BLaER1 treated with 17β-estradiol and CSF1 and Interleukin-3, amounts not matched to agents 10 nM and 100 nM (cell line): Measurements from ENCODE around the gene GRID2.

ENCODE experiments used
- H3K27ac ChIP-seq, 11 experiments: shearing (Covaris generic); formaldehyde crosslinking; 2 replicates each; pipeline ENCODE4 v1.8.1; 2022
- H3K27me3 ChIP-seq, 11 experiments: shearing (Covaris generic); formaldehyde crosslinking; 2 replicates each; pipeline ENCODE4 v1.8.1; 2022
- H3K36me3 ChIP-seq, 11 experiments: shearing (Covaris generic); formaldehyde crosslinking; 2 replicates each; pipeline ENCODE4 v1.8.1; 2022
- H3K4me1 ChIP-seq, 10 experiments: shearing (Covaris generic); formaldehyde crosslinking; 2 replicates each; pipeline ENCODE4 v1.8.1; 2022
- H3K4me2 ChIP-seq, 11 experiments: shearing (Covaris generic); formaldehyde crosslinking; 2 replicates each; pipeline ENCODE4 v1.8.1; 2022
- H3K4me3 ChIP-seq, 10 experiments: shearing (Covaris generic); formaldehyde crosslinking; 2 replicates each; pipeline ENCODE4 v1.8.1; 2022
- H3K9ac ChIP-seq, 11 experiments: shearing (Covaris generic); formaldehyde crosslinking; 2 replicates each; pipeline ENCODE4 v1.8.1; 2022
- H3K9me3 ChIP-seq, 11 experiments: shearing (Covaris generic); formaldehyde crosslinking; replicated peaks in 1 of 11; 2 replicates each; pipeline ENCODE4 v1.8.1; 2022
- H4K20me1 ChIP-seq, 11 experiments: shearing (Covaris generic); formaldehyde crosslinking; 2 replicates each; pipeline ENCODE4 v1.8.1; 2022
- Cebpa-rat ChIP-seq, 11 experiments: shearing (Covaris generic); IDR thresholded peaks; 2 replicates each; pipeline ENCODE4 v1.8.1; 2022

Gene GRID2

DNA sequence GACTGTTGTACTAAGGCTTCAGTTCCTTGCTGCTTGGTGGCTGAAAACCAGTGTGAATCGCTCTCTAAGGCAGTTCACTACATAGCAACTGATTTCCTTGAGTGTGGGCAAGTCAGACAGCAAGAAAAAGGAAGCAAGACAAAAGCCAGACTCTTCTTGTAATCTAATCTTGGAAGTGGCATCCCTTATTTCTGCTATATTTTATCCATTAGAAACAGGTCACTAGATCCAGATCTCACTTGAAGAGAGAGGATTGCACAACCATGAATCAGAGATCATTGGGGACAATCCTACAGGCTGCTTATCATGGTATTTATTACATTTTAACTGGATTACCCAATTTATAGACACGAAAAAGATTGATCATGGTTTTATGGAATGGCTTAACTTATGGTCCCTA, 684.5 kb downstream of the GRID2 start:
- Histone ChIP-seq H3K27me3 (no peaks in the 10 kb centered on the region), H3K36me3 (no peaks in the 10 kb centered on the region), H3K4me3 (no peak overlapping the region), H3K4me2 (no peak overlapping the region), H3K9ac (no peak overlapping the region), H3K27ac (no peak overlapping the region), H3K9me3 (no peaks in the 10 kb centered on the region), H3K4me1 (no peaks in the 10 kb centered on the region), H4K20me1 (no peaks in the 10 kb centered on the region)
- TF ChIP-seq Cebpa-rat (IDR thresholded peaks at IDR 0.05), result no peak

GRCh38 chr4:92992758-92993157, 689.0 kb downstream of the GRID2 start:
- Histone ChIP-seq H4K20me1 (no peaks in the 10 kb centered on the region), H3K27me3 (no peaks in the 10 kb centered on the region), H3K9me3 (no peaks in the 10 kb centered on the region), H3K27ac (no peak overlapping the region), H3K36me3 (no peaks in the 10 kb centered on the region), H3K9ac (no peak overlapping the region), H3K4me3 (no peak overlapping the region), H3K4me1 (no peaks in the 10 kb centered on the region), H3K4me2 (no peak overlapping the region)
- no peak for TF ChIP-seq Cebpa-rat (IDR thresholded peaks at IDR 0.05)

- Histone ChIP-seq H3K27ac (no peak overlapping the region), H4K20me1 (no peaks in the 10 kb centered on the region), H3K4me3 (no peak overlapping the region), H3K4me2 (no peak overlapping the region), H3K4me1 (no peaks in the 10 kb centered on the region), H3K27me3 (no peaks in the 10 kb centered on the region), H3K9ac (no peak overlapping the region), H3K9me3 (no peaks in the 10 kb centered on the region), H3K36me3 (no peaks in the 10 kb centered on the region)
- TF ChIP-seq Cebpa-rat (IDR thresholded peaks at IDR 0.05), result no peak
These were observed 691.0 kb downstream of the GRID2 start for GRCh38 chr4:92994727-92995126.

GRCh38 chr4:92996533-92996932, 692.8 kb downstream of the GRID2 start:
- Histone ChIP-seq H3K9me3 (no peaks in the 10 kb centered on the region), H3K4me3 (no peak overlapping the region), H3K9ac (no peak overlapping the region), H3K4me1 (no peaks in the 10 kb centered on the region), H3K4me2 (no peak overlapping the region), H3K27me3 (no peaks in the 10 kb centered on the region), H4K20me1 (no peaks in the 10 kb centered on the region), H3K27ac (no peak overlapping the region), H3K36me3 (no peaks in the 10 kb centered on the region)
- no peak for TF ChIP-seq Cebpa-rat (IDR thresholded peaks at IDR 0.05)

- TF ChIP-seq Cebpa-rat (IDR thresholded peaks at IDR 0.05), result no peak
- H3K9me3 ChIP-seq, result no peaks in the 10 kb centered on the region
These were observed 697.1 kb downstream of the GRID2 start for GRCh38 chr4:93000910-93001309.

GRCh38 chr4:93002240-93002639, 698.5 kb downstream of the GRID2 start:
- no peak for TF ChIP-seq Cebpa-rat (IDR thresholded peaks at IDR 0.05)

More at GRCh38 chr4:93000910-93001309, 697.1 kb downstream of the GRID2 start:
- no peaks in the 10 kb centered on the region for H4K20me1 ChIP-seq
- no peak overlapping the region for H3K27ac ChIP-seq
- no peak overlapping the region for H3K4me3 ChIP-seq
- no peaks in the 10 kb centered on the region for H3K4me1 ChIP-seq
- no peak overlapping the region for H3K4me2 ChIP-seq
- no peak overlapping the region for H3K9ac ChIP-seq
- no peaks in the 10 kb centered on the region for H3K36me3 ChIP-seq
- H3K27me3 ChIP-seq, result no peaks in the 10 kb centered on the region

GRCh38 chr4:93016350-93016749, 712.6 kb downstream of the GRID2 start:
- H3K9me3 ChIP-seq, result no peaks in the 10 kb centered on the region
- H3K4me2 ChIP-seq, result no peak overlapping the region
- no peak overlapping the region for H3K4me3 ChIP-seq
- H3K4me1 ChIP-seq, result no peaks in the 10 kb centered on the region; a peak in 1 of 20 replicates
- H3K27ac ChIP-seq, result no peak overlapping the region
- no peak overlapping the region for H3K9ac ChIP-seq
- no peak for TF ChIP-seq Cebpa-rat (IDR thresholded peaks at IDR 0.05)
- H3K27me3 ChIP-seq, result no peaks in the 10 kb centered on the region
- no peaks in the 10 kb centered on the region for H4K20me1 ChIP-seq
- no peaks in the 10 kb centered on the region for H3K36me3 ChIP-seq

More at GRCh38 chr4:93002240-93002639, 698.5 kb downstream of the GRID2 start:
- Histone ChIP-seq H3K4me1 (no peaks in the 10 kb centered on the region), H3K27me3 (no peaks in the 10 kb centered on the region), H3K4me2 (no peak overlapping the region), H3K27ac (no peak overlapping the region), H4K20me1 (no peaks in the 10 kb centered on the region), H3K36me3 (no peaks in the 10 kb centered on the region), H3K9ac (no peak overlapping the region), H3K9me3 (no peaks in the 10 kb centered on the region), H3K4me3 (no peak overlapping the region)

DNA sequence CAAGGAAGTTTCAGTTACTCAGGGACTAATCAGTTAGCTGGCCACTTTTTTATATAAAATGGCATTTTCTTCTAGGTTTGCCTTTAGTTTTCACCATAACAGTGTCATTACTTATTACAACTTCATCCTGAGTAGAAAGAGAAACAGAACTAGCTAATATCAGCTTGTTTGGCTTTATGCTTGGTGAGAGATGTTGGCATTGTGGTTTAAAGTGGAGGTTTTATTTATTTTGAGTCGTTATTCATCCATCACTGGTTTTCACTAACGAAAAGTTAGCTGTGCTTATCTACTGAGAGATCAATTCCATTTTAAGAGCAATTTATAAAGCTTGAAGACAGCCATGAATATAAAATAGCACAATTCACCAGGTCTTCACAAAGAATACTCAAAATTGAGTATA, 714.5 kb downstream of the GRID2 start:
- no peaks in the 10 kb centered on the region; a peak in 1 of 20 replicates for H3K4me1 ChIP-seq
- no peak overlapping the region for H3K27ac ChIP-seq
- no peaks in the 10 kb centered on the region for H3K36me3 ChIP-seq
- TF ChIP-seq Cebpa-rat (IDR thresholded peaks at IDR 0.05), result no peak
- H3K27me3 ChIP-seq, result no peaks in the 10 kb centered on the region
- no peaks in the 10 kb centered on the region for H3K9me3 ChIP-seq
- H4K20me1 ChIP-seq, result no peaks in the 10 kb centered on the region
- H3K4me3 ChIP-seq, result no peak overlapping the region
- H3K4me2 ChIP-seq, result no peak overlapping the region; a peak in 1 of 22 replicates
- no peak overlapping the region for H3K9ac ChIP-seq

DNA sequence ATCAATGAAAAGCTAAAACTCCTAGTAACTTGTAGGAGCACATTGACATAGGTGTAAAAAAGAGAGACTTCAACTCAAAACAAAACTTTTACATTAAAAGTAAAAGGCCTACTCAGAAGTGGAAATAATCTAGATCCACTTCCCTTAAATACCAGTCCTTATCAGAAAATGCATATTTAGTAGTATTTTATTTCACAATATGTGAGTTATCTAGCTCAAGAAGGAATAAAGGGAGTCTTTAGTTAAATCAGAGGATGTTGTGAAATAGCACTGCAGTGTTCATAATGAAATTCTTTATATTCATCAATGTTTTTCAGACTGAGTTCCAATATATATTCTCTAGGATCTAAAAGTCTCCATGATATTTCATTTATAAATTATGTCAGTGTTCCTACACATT, 715.0 kb downstream of the GRID2 start:
- no peaks in the 10 kb centered on the region; a peak in 1 of 20 replicates for H3K4me1 ChIP-seq
- no peaks in the 10 kb centered on the region for H3K9me3 ChIP-seq
- H3K36me3 ChIP-seq, result no peaks in the 10 kb centered on the region
- no peak overlapping the region for H3K4me2 ChIP-seq
- H3K4me3 ChIP-seq, result no peak overlapping the region
- no peak overlapping the region for H3K27ac ChIP-seq
- TF ChIP-seq Cebpa-rat (IDR thresholded peaks at IDR 0.05), result no peak
- no peak overlapping the region for H3K9ac ChIP-seq
- H4K20me1 ChIP-seq, result no peaks in the 10 kb centered on the region
- H3K27me3 ChIP-seq, result no peaks in the 10 kb centered on the region

- no peaks in the 10 kb centered on the region for H3K27me3 ChIP-seq
- H3K9me3 ChIP-seq, result no peaks in the 10 kb centered on the region
- H3K36me3 ChIP-seq, result no peaks in the 10 kb centered on the region
- H4K20me1 ChIP-seq, result no peaks in the 10 kb centered on the region
- peaks cover 8 to 16% (median 10%) of the 10 kb centered on the region in 10 experiments; a peak in 16 of 20 replicates for H3K4me1 ChIP-seq
- no peak overlapping the region for H3K4me2 ChIP-seq
- no peak overlapping the region for H3K27ac ChIP-seq
- H3K9ac ChIP-seq, result no peak overlapping the region
- no peak for TF ChIP-seq Cebpa-rat (IDR thresholded peaks at IDR 0.05)
- H3K4me3 ChIP-seq, result no peak overlapping the region
These were observed 726.0 kb downstream of the GRID2 start for GRCh38 chr4:93029769-93030168.
